GM19099 (cell line): ENCODE data around the gene ABO.

Experiments used
- POLR2A ChIP-seq: IDR thresholded peaks from 3 replicates; pipeline ENCODE4 v1.6.1; 2011; ENCODE audit warnings: low read depth; ENCODE audit not compliant: insufficient read length; ENCODE audit errors: extremely low read depth

The ABO gene

GRCh38 chr9:133257465-133257956, 17.5 kb downstream of the ABO start:
- TF ChIP-seq POLR2A, result no peak

- no peak for TF ChIP-seq POLR2A
Measured at GRCh38 chr9:133256686-133257091, 18.3 kb downstream of the ABO start.

GRCh38 chr9:133256136-133256461, 18.9 kb downstream of the ABO start:
- TF ChIP-seq POLR2A, result no peak

GRCh38 chr9:133255371-133256135, 19.4 kb downstream of the ABO start:
- no peak for TF ChIP-seq POLR2A

DNA sequence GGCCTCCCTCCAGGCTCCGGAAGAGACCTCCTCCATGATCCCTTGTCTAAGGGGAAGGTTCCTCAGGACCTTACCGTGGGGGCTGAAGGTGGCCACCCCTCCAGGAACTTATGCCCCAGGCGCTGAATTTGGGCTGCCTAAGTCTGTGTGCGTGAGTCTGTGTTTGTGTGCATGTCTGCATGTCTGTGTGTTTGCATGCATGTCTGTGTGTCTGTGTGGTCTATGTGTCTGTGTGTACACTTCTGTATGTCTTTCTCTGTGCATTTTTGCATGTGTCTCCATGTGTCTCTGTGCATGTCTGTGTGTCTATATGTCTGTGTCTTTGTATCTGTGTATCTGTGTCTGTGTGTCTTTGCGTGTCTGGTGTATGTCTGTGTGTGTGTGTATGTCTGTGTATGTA, 20.5 kb downstream of the ABO start:
- TF ChIP-seq POLR2A, result no peak

DNA sequence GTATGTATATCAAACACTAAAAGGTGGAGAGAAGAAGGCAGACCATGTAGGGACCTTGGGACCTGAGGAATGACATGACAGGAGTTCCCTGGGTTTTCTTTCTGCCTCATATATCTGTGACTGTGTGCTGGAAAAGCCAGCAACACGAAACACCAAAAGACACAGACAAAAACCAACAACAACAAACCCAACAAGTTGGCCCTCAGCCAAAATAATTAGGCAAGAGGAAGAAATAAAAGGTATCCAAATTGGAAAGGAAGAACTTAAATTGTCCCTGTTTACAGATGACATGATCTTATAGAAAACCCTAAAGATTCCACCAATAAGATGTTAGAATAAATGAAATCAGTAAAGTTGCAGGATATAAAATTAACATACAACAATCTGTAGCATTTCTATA, 21.7 kb downstream of the ABO start:
- TF ChIP-seq POLR2A, result no peak

DNA sequence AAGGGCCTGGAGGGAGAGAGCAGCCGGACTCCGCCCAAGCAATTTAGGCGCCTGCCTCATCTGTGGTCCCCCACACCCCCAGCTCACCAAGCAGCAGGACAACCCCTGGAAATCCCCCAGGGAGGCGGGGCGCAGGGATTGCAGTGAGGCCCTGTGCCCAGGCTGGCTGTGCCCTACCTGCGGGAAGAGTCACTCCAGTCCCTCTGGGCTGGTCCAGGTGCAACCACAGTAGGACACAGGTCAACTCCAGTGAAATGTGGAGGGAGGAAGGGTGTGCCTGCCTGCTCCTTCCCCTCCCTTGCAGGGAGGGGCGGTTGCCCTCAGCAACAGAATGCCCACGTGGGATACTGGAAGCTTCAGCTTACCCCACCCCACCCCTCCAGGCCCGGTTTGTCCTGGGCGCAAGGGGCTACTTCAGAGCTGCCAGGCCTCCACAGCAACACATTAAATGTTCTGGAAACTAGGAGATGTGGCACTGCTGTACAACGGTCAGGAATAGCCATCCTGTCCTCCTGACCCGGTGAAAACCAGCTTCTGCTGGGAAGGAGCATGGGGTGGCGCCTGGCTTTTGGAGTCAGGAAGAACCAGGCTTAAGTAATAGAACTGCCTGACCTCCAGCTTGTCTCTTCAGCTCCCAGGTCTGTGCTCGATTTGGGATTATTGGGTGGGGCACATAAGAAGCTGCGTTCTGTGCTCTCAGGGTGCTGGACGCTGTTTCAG, 22.5 kb downstream of the ABO start:
- TF ChIP-seq POLR2A, result no peak

DNA sequence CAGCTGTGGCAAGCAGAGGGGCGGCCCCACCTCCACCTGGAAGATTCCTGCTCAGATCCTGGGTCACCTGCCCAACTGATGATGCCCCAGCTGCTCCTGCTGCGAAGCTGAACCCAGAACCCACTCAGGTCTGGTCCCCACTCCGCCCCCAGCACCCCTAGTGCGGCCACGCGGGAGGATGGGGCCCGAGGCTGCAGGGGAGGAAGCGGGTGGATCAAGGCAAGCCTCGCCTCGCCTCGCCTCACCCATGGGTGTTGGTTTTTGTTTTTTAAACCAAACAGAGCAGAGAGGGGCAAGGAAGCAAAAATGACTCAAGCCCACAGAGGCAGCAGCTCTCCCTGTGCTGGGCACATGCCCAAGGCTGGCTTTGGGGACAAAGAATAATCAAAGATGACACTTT, 23.2 kb downstream of the ABO start:
- no peak for TF ChIP-seq POLR2A

GRCh38 chr9:133250741-133251170, 24.2 kb downstream of the ABO start:
- TF ChIP-seq POLR2A, result no peak

- no peak for TF ChIP-seq POLR2A
Measured at GRCh38 chr9:133249337-133249736, 25.7 kb downstream of the ABO start.

DNA sequence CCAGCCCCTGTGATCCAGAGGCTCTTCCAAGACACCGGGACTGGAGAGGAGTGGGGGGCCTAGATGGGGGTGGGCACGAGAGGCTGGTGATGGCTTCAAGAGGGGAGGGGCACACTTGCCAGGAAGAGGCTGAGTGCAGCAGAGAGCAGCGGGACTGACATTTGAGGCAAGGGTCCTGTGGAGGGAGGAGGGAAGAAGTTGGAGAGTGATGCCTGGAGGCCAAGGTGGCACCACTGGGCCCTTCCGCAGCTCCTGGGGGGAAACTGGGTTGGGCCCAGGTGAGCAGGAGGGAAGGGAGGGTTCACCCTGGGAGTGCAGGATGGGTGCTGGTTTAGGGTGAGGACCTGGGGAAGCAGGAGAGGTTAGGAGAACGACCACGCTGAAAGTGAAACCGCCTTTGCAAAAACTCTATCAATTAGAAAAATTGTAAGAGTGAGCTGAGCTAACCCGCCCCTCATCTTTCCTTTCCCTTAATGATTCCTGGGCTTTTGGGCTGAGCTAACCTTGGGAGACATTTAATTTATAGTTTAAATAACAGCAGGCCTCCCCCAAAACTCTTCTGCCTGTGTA, 26.2 kb downstream of the ABO start:
- no peak for TF ChIP-seq POLR2A

- no peak for TF ChIP-seq POLR2A
Measured at GRCh38 chr9:133247632-133248031, 27.4 kb downstream of the ABO start.

DNA sequence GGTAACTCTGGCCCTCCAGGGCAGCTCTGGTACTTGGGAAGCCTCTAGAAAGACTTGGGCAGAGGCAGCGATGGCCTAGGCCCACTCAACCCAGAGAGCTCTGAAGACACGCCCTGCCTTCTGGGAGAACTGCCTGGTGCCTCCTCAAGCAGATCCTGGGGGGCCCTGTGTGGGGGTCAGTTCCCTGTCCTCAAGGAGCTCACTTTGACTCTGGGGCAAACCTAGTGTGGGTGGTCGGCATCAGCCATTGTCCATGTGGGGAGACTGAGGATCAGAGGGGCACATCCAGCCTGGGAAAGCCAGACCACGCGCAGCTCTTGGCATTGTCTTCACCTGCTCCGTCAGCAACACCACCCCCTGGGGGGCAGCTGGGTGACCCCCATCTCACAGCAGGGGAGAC, 28.0 kb downstream of the ABO start:
- TF ChIP-seq POLR2A, result no peak

- no peak for TF ChIP-seq POLR2A
Measured at GRCh38 chr9:133246562-133246961, 28.4 kb downstream of the ABO start.

DNA sequence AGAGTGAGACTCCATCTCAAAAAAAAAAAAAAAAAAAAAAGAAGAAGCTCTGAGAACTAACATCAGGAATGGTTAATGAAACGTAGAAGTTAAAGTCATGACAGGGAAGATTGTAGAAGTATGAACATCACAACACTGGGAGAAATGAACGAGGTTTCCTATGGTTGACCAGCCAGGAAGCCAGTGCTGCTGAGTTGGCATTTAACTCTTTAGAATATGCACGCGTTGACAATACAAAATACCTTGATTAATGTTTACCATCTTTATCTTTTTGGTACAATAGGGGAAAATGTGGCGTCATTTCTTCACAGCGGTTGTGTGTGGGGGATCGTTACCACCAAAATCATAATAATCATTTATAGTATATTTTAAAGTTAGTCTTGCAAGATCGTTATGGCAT, 32.0 kb downstream of the ABO start:
- TF ChIP-seq POLR2A, result no peak

- no peak for TF ChIP-seq POLR2A
Measured at GRCh38 chr9:133242241-133242640, 32.8 kb downstream of the ABO start.
